HG02852 (cell line): ENCODE data around the gene PSMD3.
"Not testable (repeated sequence)": the region's sequence is repeated elsewhere in the genome, so short reads cannot be mapped to it uniquely, and the experiment has no call there.

Experiments
- ATAC-seq: cut with Tn5 transposase; IDR thresholded peaks from one replicate; pipeline ENCODE4 v1.9.1; 2021; ENCODE audit warnings: mild to moderate bottlenecking, moderate library complexity; ENCODE audit not compliant: unreplicated experiment

Gene PSMD3

GRCh38 chr17:39980351-39981206 lies at the start of gene PSMD3:
Gene PSMD3, plus strand, starts transcription at chr17:39980807. Its CDS starts 164 bp downstream, at chr17:39980971.
- ATAC-seq: peak; percentile 90

- ATAC-seq: no peak
Measured at GRCh38 chr17:39933912-39934311, 46.7 kb upstream of the PSMD3 start.

GRCh38 chr17:39934324-39934723 lies 46.3 kb upstream of the PSMD3 start:
- ATAC-seq: no peak

GRCh38 chr17:39935909-39936308 lies 44.7 kb upstream of the PSMD3 start:
- no peak for ATAC-seq

GRCh38 chr17:39937447-39937846 lies 43.2 kb upstream of the PSMD3 start:
- no peak for ATAC-seq

- no peak for ATAC-seq
Measured at GRCh38 chr17:39938140-39938869, 42.3 kb upstream of the PSMD3 start.

- no peak for ATAC-seq
Measured at GRCh38 chr17:39939106-39939505, 41.5 kb upstream of the PSMD3 start.

GRCh38 chr17:39939588-39940419 lies 40.8 kb upstream of the PSMD3 start:
- ATAC-seq: peak; percentile 76

- ATAC-seq: no peak
Measured at GRCh38 chr17:39943702-39944392, 36.8 kb upstream of the PSMD3 start.

- ATAC-seq: no peak
Measured at GRCh38 chr17:39944393-39944711, 36.3 kb upstream of the PSMD3 start.

- no peak for ATAC-seq
Measured at GRCh38 chr17:39946551-39947330, 33.9 kb upstream of the PSMD3 start.

- ATAC-seq: not testable (repeated sequence)
Measured at GRCh38 chr17:39948489-39948828, 32.1 kb upstream of the PSMD3 start.

GRCh38 chr17:39949028-39949427 lies 31.6 kb upstream of the PSMD3 start:
- no peak for ATAC-seq

GRCh38 chr17:39950871-39951348 lies 29.7 kb upstream of the PSMD3 start:
- ATAC-seq: no peak

- no peak for ATAC-seq
Measured at GRCh38 chr17:39951924-39952679, 28.5 kb upstream of the PSMD3 start.

GRCh38 chr17:39952680-39953470 lies 27.7 kb upstream of the PSMD3 start:
- ATAC-seq: peak; percentile 66

GRCh38 chr17:39953471-39953888 lies 27.1 kb upstream of the PSMD3 start:
- ATAC-seq: no peak

GRCh38 chr17:39954876-39955275 lies 25.7 kb upstream of the PSMD3 start:
- no peak for ATAC-seq
